ENCODE measurements around the gene MINDY4B. TPM values are rescaled to one million over a fixed set of nuclear protein-coding genes. Genes with fewer than 3 reads are reported as not detected.

The MINDY4B gene
- total and polyA plus RNA-seq, 2 of the 4 experiments (the other 2 are of a cell fraction): not detected

GRCh38 chr3:150921209-150921608 lies 16.0 kb upstream of the MINDY4B start:
- in situ Hi-C loops (cut with MboI; ENCODE audit: low sequenced_read_pairs): loop anchor here (25.0 kb wide), 1 partner anchor 216 kb away; no protein-coding TSS in a partner anchor
- BruUV-seq (replicated peaks): no TSS peak

More at GRCh38 chr3:150921209-150921608, 16.0 kb upstream of the MINDY4B start:
- H2BK15ac ChIP-seq (ENCODE audit: low read depth, low read length): no peak overlapping the region
- H2BK120ac ChIP-seq (ENCODE audit: low read depth, low read length): no peak overlapping the region
- H3K27ac ChIP-seq (ENCODE audit: insufficient read depth, low read length): no peak overlapping the region
- H3K56ac ChIP-seq (ENCODE audit: extremely low read depth, insufficient read depth, low read length): no peak overlapping the region
- dilution Hi-C loops (cut with HindIII; ENCODE audit: low sequenced_read_pairs, unreplicated experiment): no loop called here
- no peaks in the 10 kb centered on the region for H3K79me1 ChIP-seq (ENCODE audit: low read depth in 1 of 2, low read length in 2 of 2)
- H3K4ac ChIP-seq (ENCODE audit: low read depth, low read length): no peak overlapping the region
- H4K8ac ChIP-seq (ENCODE audit: low read depth in 2 of 2, low read length in 2 of 2): no peak overlapping the region
- no peaks in the 10 kb centered on the region for H3K36me3 ChIP-seq (ENCODE audit: control insufficient read depth, insufficient read depth, low read length)
- CTCF ChIA-PET: no interaction called here
- H4K20me1 ChIP-seq (ENCODE audit: insufficient read depth, low read length): no peaks in the 10 kb centered on the region; the same call in 1 of the 2 replicates
- POLR2A ChIA-PET (ENCODE audit: unreplicated experiment): no interaction called here
- TF ChIP-seq FOS (IDR thresholded peaks at IDR 0.05; ENCODE audit: low read depth, low read length) (no peak), BHLHE40 (IDR thresholded peaks at IDR 0.05; ENCODE audit: low read depth, low read length) (no peak)
- H2AK5ac ChIP-seq (ENCODE audit: low read depth, low read length): no peak overlapping the region
- H3K9ac ChIP-seq (ENCODE audit: low read depth, low read length): no peak overlapping the region
- no peak overlapping the region for H3K4me3 ChIP-seq (ENCODE audit: insufficient read depth, low read depth, low read length)
- no peaks in the 10 kb centered on the region for H3K4me1 ChIP-seq (ENCODE audit: control insufficient read depth, insufficient read depth, low read length)
- H3K9me1 ChIP-seq (ENCODE audit: insufficient read depth, low read length): no peaks in the 10 kb centered on the region
- no peak overlapping the region for H4K91ac ChIP-seq (ENCODE audit: insufficient read depth, low read depth, low read length)
- intact Hi-C loops (cut with micrococcal nuclease): no loop called here
- H2AK9ac ChIP-seq (replicated peaks; ENCODE audit: low read depth, low read length, poor library complexity): no peak overlapping the region
- no peak overlapping the region for H3K23ac ChIP-seq (ENCODE audit: low read depth, low read length)
- H2AFZ ChIP-seq (replicated peaks; ENCODE audit: low read length, poor library complexity): no peak overlapping the region
- no peak overlapping the region for H3K4me2 ChIP-seq (ENCODE audit: low read depth, low read length)
- ATAC-seq (ENCODE audit: low read depth) (no peak), DNase-seq (no peak)
- WGBS, 2 experiments (ENCODE audit: extremely low coverage in 2 of 2, insufficient read length in 1 of 2): no CpG with 5 or more reads among the region's 4 CpGs
- no peak overlapping the region for H4K5ac ChIP-seq (ENCODE audit: low read depth, low read length)
- no peak overlapping the region for H3K14ac ChIP-seq (replicated peaks; ENCODE audit: low read depth, low read length)
- H3K18ac ChIP-seq (ENCODE audit: low read depth, low read length): no peak overlapping the region
- no peaks in the 10 kb centered on the region for H3K9me3 ChIP-seq (ENCODE audit: control insufficient read depth, insufficient read depth, low read length)
- H2BK20ac ChIP-seq (ENCODE audit: low read depth, low read length): no peak overlapping the region
- H3K27me3 ChIP-seq (ENCODE audit: control insufficient read depth, insufficient read depth, low read length): peaks cover 27% of the 10 kb centered on the region
- H2BK5ac ChIP-seq (ENCODE audit: low read depth, low read length, poor library complexity, severe bottlenecking): no peak overlapping the region
